HG02981 (cell line): ENCODE data around the gene DNAH5.
"Not testable (repeated sequence)": the region's sequence is repeated elsewhere in the genome, so short reads cannot be mapped to it uniquely, and the experiment has no call there.

Experiments used
- ATAC-seq: cut with Tn5 transposase; IDR thresholded peaks from one replicate; pipeline ENCODE4 v1.9.1; 2021; ENCODE audit warnings: mild to moderate bottlenecking, moderate library complexity; ENCODE audit not compliant: unreplicated experiment

The DNAH5 gene

GRCh38 chr5:13843175-13843846 lies 101.2 kb downstream of the DNAH5 start:
- ATAC-seq: no peak

- ATAC-seq: no peak
Measured at GRCh38 chr5:13833440-13833839, 111.0 kb downstream of the DNAH5 start.

- ATAC-seq: no peak
Measured at GRCh38 chr5:13831351-13831750, 113.1 kb downstream of the DNAH5 start.

- ATAC-seq: no peak
Measured at GRCh38 chr5:13830536-13830935, 114.0 kb downstream of the DNAH5 start.

GRCh38 chr5:13821366-13821765 lies 123.1 kb downstream of the DNAH5 start:
- no peak for ATAC-seq

GRCh38 chr5:13816126-13816525 lies 128.4 kb downstream of the DNAH5 start:
- ATAC-seq: no peak

GRCh38 chr5:13814301-13814700 lies 130.2 kb downstream of the DNAH5 start:
- no peak for ATAC-seq

GRCh38 chr5:13809921-13810320 lies 134.6 kb downstream of the DNAH5 start:
- ATAC-seq: no peak

- ATAC-seq: no peak
Measured at GRCh38 chr5:13804336-13804735, 140.2 kb downstream of the DNAH5 start.

- not testable (repeated sequence) for ATAC-seq
Measured at GRCh38 chr5:13798569-13798968, 145.9 kb downstream of the DNAH5 start.

GRCh38 chr5:13785781-13786415 lies 158.6 kb downstream of the DNAH5 start:
- no peak for ATAC-seq

GRCh38 chr5:13783726-13784125 lies 160.8 kb downstream of the DNAH5 start:
- ATAC-seq: no peak

GRCh38 chr5:13780081-13780480 lies 164.4 kb downstream of the DNAH5 start:
- no peak for ATAC-seq

GRCh38 chr5:13773649-13774048 lies 170.8 kb downstream of the DNAH5 start:
- ATAC-seq: no peak

- no peak for ATAC-seq
Measured at GRCh38 chr5:13771011-13771571, 173.4 kb downstream of the DNAH5 start.

GRCh38 chr5:13766236-13766635 lies 178.3 kb downstream of the DNAH5 start:
- no peak for ATAC-seq

- ATAC-seq: no peak
Measured at GRCh38 chr5:13763719-13764118, 180.8 kb downstream of the DNAH5 start.

- no peak for ATAC-seq
Measured at GRCh38 chr5:13749766-13750165, 194.7 kb downstream of the DNAH5 start.

GRCh38 chr5:13746026-13746425 lies 198.5 kb downstream of the DNAH5 start:
- ATAC-seq: no peak

- no peak for ATAC-seq
Measured at GRCh38 chr5:13745508-13745907, 199.0 kb downstream of the DNAH5 start.

- ATAC-seq: no peak
Measured at GRCh38 chr5:13740471-13740870, 204.0 kb downstream of the DNAH5 start.

GRCh38 chr5:13739479-13739878 lies 205.0 kb downstream of the DNAH5 start:
- no peak for ATAC-seq
